HG02678 (cell line): ENCODE data around the gene FANCF.

Source experiments
- ATAC-seq: cut with Tn5 transposase; IDR thresholded peaks from one replicate; pipeline ENCODE4 v1.9.1; 2021; ENCODE audit warnings: mild to moderate bottlenecking, moderate library complexity; ENCODE audit not compliant: unreplicated experiment

Gene FANCF

GRCh38 chr11:22626573-22627239 is 1.1 kb upstream of the FANCF start:
- ATAC-seq: no peak

DNA sequence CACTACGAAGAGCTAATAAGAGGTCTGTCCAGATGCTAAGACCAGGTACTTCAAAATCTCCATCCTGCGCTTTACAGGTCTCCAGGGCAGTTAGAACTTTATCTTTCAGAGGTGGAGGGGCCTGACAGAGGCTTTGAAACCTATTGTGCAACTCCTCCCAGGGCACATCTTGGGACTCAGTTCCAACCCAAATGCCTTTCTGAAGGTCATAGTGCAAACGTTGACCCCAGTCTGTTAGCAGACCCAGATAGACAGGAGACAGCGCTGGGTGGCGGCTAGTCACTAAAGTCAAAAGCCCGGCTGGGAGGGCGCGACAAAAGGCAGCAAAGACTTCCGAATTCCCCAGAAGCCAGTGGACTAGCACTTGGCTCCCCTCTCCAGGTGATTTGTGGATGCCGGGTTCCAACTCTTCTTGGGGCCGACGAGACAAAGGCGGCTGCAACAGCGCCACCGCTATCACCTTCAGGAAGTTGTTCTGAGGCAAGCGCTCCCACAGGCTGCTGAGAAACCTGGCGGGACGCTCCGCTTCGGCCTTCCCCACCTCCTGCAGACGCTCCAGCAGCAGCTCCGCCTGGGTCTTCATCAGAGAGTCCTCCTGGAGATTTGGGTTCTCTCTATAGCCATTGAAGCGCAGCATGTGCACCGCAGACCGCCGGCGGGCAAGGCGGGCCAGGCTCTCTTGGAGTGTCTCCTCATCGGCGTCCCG is 728 bp downstream of the FANCF start:
- ATAC-seq: peak; percentile 50

DNA sequence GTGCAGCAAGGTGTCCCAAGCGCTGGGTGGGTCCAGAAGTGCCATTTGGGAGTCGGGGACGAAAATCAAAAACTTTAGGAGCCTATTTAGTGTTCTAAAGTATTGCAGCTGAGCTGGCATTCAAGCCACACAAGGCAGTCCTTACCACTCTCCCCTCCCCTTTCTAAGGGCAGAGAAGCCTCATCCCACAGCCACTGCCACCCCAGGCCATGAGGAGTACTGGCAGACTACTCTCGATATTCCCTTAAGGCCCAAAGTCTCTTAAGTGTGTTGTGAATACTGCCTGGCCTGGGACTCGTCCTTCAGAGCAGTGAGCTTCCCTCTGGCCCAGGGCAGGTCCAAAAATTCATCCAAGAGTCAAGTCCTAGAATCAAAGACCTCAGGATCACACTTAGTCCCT is 7.8 kb downstream of the FANCF start:
- no peak for ATAC-seq

DNA sequence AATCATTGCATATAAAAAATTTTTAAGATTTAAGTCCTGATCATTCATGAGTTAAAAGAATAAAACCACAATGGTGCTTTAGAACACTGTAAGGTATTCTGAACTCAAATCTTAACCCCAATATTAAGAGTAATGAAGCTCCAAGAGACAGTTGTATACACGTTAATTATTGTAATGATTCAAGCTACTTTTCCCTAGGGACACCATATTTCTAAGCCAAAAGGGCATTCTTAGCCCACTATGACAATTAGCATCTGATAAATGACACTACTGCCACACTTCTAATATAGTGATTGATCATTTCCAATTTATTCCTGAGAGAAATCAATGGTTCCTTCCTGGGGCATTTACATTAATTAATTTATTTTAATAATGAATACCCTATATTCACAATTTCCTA is 21.7 kb downstream of the FANCF start:
- ATAC-seq: no peak

DNA sequence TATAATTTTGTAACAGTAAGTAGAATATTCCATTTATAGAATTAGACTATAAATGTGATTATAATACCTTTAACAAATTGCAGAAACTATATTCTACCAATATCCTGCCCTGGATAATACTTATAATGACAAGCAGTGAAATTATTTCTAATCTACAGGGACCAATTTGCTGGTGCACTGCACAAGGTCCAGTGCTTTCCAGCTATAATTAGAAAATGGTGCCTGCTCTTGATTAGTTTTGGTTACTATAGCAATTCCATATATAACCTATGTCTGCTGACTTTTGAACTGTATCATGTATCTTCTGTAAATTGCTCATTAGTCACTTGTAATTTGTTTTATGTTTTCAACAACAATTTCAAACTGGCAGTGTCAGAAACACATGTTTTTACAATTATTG is 23.1 kb downstream of the FANCF start:
- no peak for ATAC-seq

GRCh38 chr11:22599458-22599857 is 26.2 kb downstream of the FANCF start:
- ATAC-seq: no peak

DNA sequence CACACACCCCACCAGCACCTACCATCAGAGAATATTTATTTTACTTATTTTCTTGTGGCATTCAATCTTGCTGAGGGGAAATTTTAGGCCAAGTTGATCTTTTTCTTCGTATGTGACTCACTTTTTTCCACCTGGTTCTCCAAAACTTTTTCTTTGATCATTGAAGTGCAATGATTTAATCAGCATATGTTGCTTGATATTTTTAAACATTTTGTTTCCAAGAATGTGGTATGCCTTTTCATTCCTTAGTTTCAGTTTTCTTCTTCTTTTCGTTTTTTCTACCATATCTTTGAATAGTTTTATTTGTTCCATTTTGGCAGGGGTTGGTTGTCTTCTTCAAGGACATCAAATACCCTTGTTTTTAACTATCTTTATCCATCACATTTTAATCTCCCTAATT is 28.6 kb downstream of the FANCF start:
- no peak for ATAC-seq

DNA sequence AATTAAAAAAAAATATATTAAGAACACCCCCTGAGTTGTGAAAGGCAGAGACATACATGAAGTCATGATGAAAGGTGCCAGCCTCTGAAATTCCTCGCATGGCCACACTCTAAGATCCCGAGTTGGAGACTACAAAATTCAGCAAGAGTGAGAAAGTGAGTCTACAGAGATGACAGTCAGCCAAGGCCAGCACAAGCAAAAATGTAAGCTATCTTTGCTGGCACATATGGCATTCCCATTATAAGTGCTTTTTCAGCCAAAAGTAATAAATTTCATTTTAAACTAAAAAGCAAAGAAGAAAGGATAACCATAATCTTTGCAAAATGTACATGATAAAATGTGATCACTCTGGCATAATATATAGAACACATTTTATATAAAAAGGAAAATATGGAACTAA is 40.6 kb downstream of the FANCF start:
- no peak for ATAC-seq

DNA sequence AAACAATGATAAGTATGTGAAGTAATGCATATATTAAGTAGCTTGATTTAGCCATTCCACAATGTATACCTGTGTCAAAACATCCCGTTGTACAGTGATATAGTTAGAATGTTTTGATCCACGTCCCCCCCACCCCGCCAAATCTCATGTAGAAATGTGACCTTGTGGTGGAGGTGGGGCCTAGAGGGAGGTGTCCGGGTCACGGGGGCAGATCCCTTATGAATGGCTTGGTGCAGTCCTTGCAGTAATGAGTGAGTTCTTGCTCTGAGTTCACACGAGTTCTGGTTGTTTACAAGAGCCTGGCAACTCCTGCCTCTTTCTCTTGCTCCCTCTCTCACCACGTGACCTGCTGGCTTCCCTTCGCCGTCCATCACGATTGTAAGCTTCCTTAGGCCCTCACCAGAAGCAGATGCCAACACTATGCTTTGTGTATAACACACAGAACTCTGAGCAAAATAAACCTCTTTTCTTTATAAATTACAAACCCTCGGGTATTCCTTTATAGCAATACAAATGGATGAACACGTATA is 41.6 kb downstream of the FANCF start:
- no peak for ATAC-seq

DNA sequence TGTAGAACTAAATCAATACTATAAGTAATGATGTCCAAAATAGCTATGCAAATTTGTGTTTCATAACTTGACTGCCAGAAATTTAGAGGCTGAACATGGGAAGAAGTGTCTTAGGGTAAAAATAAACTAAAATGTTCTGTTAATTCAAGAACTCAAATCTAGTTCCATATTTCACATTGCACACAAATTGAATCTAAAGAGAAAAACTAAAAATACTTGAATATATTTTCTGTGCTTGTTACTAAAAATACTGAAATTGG is 43.5 kb downstream of the FANCF start:
- ATAC-seq: no peak

GRCh38 chr11:22581354-22582150 is 44.1 kb downstream of the FANCF start:
- no peak for ATAC-seq

DNA sequence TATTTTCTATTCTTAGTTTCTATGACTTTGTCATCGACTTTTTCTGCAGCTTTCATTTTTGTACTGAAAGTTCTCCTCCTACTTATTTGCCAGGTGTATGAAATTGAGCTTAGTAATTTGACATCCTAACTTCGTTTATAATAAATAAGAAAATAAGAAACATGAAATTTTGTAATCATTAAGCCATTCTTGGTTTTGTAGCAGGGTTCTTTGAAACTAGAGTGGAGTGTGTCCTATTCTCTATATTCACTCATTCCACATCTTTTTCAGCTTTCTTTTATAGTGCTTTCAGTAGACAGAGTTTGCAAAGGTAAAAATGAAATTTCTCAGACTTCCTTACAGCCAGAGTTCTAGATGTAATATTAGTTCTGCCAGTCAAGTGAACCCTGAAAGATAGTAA is 47.8 kb downstream of the FANCF start:
- peak; percentile 47 for ATAC-seq
